NOMO-1 (cell line): ENCODE measurements around the gene PDCL2.
"Not testable (repeated sequence)": the region's sequence is repeated elsewhere in the genome, so short reads cannot be mapped to it uniquely, and the experiment has no call there.

Experiments used
- DNase-seq, 2 experiments: peaks; one replicate each; lab custom pipeline; 2025; ENCODE audit not compliant: unreplicated experiment in 2 of 2; lab: John Stamatoyannopoulos, UW

The PDCL2 gene

GRCh38 chr4:55592014-55592413 lies at the start of gene PDCL2:
PDCL2 (minus strand) TSS chr4:55592245; CDS start chr4:55592109, 136 bp downstream.
- DNase-seq: no peak

DNA sequence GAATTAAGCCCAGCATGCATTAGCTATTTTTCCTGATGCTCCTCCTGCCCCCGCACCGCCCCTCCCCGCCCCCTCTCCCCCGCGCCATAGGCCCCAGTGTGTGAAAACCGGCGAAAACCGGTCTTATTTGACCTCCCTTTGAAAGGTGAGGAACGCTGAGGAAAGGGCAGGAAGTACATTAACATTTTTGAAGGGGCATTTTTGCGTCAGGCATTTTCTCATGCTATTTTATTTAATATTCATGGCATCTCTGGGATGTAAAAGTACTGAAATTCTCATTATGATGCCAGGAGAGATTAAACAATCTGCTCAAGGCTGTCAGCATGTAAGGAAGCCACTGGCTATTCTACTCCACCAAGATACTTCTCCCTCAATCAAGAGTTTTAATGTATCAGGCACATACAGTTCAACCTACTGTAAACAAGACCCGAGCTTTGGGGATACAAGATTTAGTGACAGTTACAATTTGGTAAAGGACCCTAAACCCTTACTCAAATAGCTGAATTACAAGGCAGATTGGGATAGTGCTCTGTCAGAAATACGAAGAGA lies 45.3 kb upstream of the PDCL2 start:
- no peak for DNase-seq

- DNase-seq: no peak
Observed at GRCh38 chr4:55636656-55636999, 44.6 kb upstream of the PDCL2 start.

GRCh38 chr4:55635741-55636655 lies 44.0 kb upstream of the PDCL2 start, which contains the start of gene NMU:
NMU (minus strand) TSS chr4:55636298; CDS start chr4:55636192, 106 bp downstream.
- no peak for DNase-seq

DNA sequence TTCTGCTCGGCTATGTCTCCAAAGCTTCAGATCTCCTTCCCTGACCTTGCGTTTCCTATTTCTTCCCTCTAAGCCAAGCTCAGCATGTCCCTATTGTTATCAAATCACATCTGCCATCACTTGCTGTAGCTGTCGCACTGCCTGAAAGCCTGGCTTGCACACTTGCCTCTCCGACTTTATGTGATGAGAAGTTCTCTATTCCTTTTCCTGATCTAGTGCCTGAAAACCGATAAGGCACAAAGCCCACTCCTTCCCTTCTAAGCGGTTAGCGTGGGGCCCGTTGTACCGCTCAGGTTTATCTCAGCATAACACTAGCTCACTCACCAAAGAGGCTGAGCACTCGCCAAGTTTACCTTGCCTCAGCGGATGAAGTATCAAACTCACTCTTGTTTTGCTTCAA lies 43.2 kb upstream of the PDCL2 start:
- DNase-seq: no peak

DNA sequence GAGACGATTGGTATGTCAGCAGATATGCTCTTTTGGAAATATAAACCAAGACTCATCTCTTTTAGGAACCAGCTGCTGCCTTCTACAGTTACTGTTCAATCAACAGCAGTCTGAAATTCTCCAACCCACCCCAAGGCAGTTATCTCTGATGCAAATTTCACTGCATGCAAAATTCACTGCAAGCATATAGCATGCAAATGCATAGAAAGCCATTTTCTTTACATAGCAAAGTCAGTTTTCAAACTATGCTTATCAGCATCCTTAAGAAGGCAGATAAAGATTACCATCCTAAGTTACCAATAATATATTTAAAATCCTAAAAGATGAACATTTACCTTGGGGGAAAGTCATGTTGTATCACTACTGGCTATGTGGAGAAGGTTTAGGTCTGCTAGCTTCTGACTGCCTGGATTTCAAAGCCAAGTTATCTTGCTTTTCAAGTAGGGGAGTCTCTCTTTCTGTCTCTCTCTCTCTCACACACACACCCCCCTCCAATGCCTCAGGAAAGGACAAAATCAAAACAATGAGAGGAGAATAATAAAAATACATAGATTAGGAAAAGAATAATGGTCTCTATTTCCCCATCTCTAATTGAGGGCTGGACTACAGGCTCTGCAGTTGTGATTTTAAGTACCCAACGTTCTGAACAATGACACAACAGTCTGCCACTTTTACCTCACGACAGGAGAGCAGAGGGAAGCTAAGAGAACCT lies 42.5 kb upstream of the PDCL2 start:
- no peak for DNase-seq

DNA sequence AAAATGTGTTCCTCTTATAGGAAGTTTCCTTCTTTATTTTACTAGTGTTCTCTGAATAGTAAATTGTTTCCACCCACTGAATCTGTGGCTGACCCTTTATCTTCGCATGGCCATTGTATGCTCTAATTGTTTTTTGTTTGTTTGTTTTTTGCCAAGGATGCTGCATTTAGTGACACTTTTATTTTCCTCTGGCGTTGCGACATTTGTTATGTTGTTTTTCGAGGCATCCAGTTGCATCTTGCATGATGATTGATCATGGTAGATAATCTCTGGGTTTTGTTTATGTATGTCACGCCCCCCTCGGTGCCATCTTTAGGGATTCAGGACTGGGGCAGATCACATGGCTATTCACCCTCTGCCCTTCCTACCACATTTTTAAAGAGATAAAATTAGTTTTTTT lies 41.9 kb upstream of the PDCL2 start:
- DNase-seq: no peak

- DNase-seq: no peak
Observed at GRCh38 chr4:55625835-55626234, 33.8 kb upstream of the PDCL2 start.

DNA sequence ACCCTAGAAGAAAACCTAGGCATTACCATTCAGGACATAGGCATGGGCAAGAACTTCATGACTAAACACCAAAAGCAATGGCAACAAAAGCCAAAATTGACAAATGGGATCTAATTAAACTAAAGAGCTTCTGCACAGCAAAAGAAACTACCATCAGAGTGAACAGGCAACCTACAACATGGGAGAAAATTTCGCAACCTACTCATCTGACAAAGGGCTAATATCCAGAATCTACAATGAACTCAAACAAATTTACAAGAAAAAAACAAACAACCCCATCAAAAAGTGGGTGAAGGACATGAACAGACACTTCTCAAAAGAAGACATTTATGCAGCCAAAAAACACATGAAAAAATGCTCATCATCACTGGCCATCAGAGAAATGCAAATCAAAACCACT lies 32.0 kb upstream of the PDCL2 start:
- DNase-seq: not testable (repeated sequence)

DNA sequence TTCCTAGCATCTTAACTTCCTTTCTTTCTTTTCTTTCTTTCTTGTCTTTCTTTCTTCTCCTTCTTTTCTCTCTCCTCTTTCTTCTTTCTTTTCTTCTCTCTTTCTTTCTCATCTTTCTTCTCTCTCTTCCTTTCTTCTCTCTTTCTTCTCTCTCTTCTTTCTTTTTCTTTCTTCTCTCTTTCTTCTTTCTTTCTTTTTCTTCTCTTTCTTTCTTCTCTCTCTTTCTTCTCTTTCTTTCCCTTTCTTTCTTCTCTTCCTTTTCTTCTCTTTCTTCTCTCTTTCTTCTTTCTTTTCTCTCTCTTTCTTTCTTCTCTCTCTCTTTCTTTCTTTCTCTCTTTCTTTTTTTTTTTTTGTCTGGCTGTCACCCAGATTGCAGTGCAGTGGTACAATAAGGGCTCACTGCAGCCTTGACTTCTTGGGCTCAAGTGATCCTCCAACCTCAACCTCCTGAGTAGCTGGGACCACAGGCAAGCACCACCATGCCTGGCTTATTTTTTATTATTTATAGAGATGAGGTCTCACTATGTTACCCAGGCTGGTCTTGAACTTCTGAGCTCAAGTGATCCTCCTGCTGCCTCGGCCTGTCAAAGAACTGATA lies 26.6 kb upstream of the PDCL2 start:
- no peak for DNase-seq

DNA sequence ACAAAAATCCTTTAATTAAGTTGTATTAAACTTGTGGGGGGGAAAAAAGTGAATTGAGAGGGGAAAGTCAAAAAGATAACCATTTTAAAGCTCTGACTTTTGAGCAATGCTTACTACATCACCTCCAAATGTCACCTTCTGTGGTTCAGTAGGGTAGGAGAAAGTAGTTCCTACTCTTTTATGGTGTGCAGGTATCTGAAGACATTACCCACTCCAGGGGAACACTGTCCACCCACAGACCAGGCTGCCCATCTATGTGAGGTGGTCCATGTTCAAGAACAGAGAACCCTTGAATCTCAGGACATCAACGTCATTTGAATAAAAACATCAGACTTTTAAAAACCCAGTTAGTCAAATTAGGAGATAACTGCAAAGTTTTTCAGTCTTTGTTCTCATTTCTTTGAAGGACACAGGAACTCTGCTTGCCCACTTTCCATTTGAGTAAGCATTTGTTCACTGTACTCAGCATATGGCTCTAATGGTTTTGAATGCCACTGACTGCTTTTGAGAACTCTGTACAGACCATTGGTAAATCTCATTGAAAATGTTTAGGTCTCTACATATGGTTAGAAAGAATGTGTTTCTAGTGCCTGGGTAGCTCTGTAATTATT lies 25.6 kb upstream of the PDCL2 start:
- DNase-seq: no peak

DNA sequence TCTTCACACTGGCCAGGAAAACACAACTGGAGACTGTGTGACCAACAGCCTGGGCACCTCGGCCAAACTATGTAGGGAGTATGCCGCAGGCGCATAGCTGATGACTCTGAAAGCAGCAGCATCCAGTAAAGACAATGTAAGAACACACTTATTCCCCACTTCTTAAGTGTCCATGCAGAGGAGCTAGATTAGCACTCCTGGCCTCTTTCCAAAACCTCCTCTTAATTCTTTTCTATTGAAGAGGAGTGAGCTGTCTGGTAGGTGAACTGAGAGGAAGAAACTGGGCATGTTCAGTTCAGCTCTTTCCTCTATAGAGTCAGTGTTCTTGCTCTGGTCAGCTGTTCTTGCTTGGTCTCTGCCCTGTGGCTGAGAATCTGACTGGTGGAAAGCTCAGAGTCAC lies 23.0 kb upstream of the PDCL2 start:
- DNase-seq: no peak

- DNase-seq: no peak
Observed at GRCh38 chr4:55613621-55614020, 21.6 kb upstream of the PDCL2 start.

DNA sequence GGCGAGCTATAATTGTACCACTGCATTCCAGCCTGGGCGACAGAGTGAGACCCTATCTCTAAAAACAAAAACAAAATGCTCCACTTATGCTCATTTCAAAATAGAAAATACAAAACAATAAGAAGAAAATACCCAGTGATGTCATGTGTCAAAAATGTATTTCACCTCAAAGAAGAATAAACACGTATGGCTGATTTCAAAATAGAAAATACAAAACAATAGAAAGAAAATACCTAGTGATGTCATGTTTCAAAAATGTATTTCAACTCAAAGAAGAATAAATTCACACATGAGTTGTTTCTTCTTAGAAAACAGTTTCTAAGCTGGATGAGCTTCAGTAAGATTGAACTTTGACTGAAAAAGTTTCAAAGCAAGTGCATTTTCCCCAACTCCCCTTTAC lies 20.3 kb upstream of the PDCL2 start:
- no peak for DNase-seq

GRCh38 chr4:55611358-55612059 lies 19.5 kb upstream of the PDCL2 start:
- no peak for DNase-seq

DNA sequence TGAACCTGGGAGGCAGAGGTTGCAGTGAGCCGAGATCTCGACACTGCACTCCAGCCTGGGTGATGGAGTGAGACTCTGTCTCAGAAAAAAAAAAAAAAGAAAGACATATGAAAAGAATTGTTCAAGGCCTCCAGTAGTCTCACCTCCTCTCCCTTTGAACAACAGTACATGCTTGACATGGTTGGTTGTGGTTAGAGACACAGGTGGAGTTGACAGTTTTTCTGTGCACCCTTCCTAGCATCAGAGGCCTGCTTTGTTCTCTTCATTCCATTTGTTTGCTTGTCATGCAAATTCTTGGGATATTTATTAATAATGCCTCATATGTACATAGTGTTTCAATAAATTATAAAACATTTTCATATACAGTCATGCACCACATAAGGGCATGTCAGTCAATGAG lies 18.3 kb upstream of the PDCL2 start:
- DNase-seq: no peak

GRCh38 chr4:55609393-55609866 lies 17.4 kb upstream of the PDCL2 start:
- no peak for DNase-seq

DNA sequence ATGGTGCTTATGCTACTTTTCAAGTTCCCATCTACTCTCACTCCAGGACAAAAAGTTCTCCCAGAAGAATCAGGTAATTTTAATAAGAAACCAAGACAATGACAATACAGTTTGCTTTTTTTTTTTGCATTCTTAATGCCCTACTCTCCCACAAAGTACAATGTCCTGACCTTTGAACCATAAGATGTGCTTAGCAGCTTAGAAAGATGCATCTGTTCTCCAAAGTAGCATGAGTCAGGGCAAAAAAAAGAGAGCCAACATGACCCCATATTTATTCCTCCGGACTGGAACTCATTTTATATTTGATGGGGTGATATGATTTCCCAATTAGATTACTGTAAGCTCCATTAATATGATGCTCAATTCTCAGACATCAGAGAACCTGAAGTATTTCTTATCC lies 16.5 kb upstream of the PDCL2 start:
- no peak for DNase-seq

- no peak for DNase-seq
Observed at GRCh38 chr4:55604996-55605395, 13.0 kb upstream of the PDCL2 start.

DNA sequence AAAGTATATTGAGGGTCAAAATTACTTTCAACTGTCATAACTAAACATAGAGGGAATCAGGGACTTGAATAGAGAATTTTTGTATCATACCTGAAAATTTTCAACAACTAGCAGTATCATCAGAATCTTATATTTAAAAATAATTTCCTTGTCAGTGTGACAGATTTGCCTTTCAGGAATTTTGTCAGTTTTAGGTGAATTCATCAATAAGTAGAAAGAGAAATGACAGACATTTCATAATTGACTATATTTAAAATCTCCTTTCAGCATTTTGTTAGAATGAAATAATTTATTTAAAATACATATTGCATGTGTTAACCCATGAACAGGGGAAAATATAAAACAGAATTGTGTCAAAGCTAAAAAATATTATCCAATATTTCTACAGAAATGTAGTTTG lies 8.6 kb upstream of the PDCL2 start:
- no peak for DNase-seq
